Smooth muscle cell (in vitro differentiated cells): ENCODE measurements around the gene USP49. TPM values are rescaled to one million over a fixed set of nuclear protein-coding genes. Genes with fewer than 3 reads are reported as not detected.

Experiments
- DNase-seq: peaks from one replicate; lab custom pipeline; 2025; ENCODE audit not compliant: unreplicated experiment; lab: John Stamatoyannopoulos, UW
- H2AFZ ChIP-seq: fragments of 200-600 bp; sonication (generic); 2 replicates; pipeline ENCODE4 v1.6.0; 2016; ENCODE audit warnings: antibody characterized with exemption, low read depth, mild to moderate bottlenecking
- H3F3A ChIP-seq: fragments of 200-600 bp; sonication (generic); 2 replicates; pipeline ENCODE4 v1.6.0; 2017; ENCODE audit warnings: antibody characterized with exemption, low read depth
- H3K27ac ChIP-seq: fragments of 200-600 bp; sonication (generic); 2 replicates; pipeline ENCODE4 v1.5.1; 2016; ENCODE audit warnings: low read depth, mild to moderate bottlenecking
- H3K27me3 ChIP-seq: fragments of 200-600 bp; sonication (generic); 2 replicates; pipeline ENCODE4 v1.6.1; 2016; ENCODE audit warnings: low read depth, mild to moderate bottlenecking
- H3K36me3 ChIP-seq: fragments of 200-600 bp; sonication (generic); 2 replicates; pipeline ENCODE4 v1.5.1; 2016; ENCODE audit warnings: low read depth
- H3K4me1 ChIP-seq: fragments of 200-600 bp; sonication (generic); 2 replicates; pipeline ENCODE4 v1.5.1; 2016; ENCODE audit warnings: low read depth
- H3K4me2 ChIP-seq: fragments of 200-600 bp; sonication (generic); 2 replicates; pipeline ENCODE4 v1.6.0; 2016; ENCODE audit warnings: mild to moderate bottlenecking
- H3K4me3 ChIP-seq: fragments of 200-600 bp; sonication (generic); 2 replicates; pipeline ENCODE4 v1.5.1; 2016; ENCODE audit warnings: mild to moderate bottlenecking
- H3K79me2 ChIP-seq: fragments of 200-600 bp; sonication (generic); 2 replicates; pipeline ENCODE4 v1.6.0; 2016; ENCODE audit warnings: low read depth, mild to moderate bottlenecking
- H3K9ac ChIP-seq: fragments of 200-600 bp; sonication (generic); 2 replicates; pipeline ENCODE4 v1.6.0; 2016; ENCODE audit warnings: low read depth
- H3K9me3 ChIP-seq: fragments of 200-600 bp; sonication (generic); replicated peaks from 2 replicates; pipeline ENCODE4 v1.5.1; 2016; ENCODE audit warnings: low read depth
- H4K20me1 ChIP-seq: fragments of 200-600 bp; sonication (generic); 2 replicates; pipeline ENCODE4 v1.6.0; 2016; ENCODE audit warnings: low read depth
- CTCF ChIP-seq: fragments of 200-600 bp; sonication (generic); IDR thresholded peaks from 2 replicates; pipeline ENCODE4 v1.5.1; 2017; ENCODE audit warnings: borderline replicate concordance, mild to moderate bottlenecking, antibody characterized with exemption; ENCODE audit not compliant: insufficient read depth, poor library complexity, severe bottlenecking
- WGBS: methylation state at CpG from one replicate; pipeline ENCODE4 v1.1.7; 2016; ENCODE audit warnings: low lambda C conversion rate; 5-methylcytosine and 5-hydroxymethylcytosine counted together
- polyA plus RNA-seq: library from polyadenylated mRNA; unstranded; fragments of >200 nt; fragmentation: Nextera tagmentation; extraction: Ambion mirVana; gene quantifications from 2 replicates; pipeline ENCODE4 v1.2.1, GENCODE V29; 2016
- total RNA-seq: library from RNA; depleted of rRNA; stranded (reverse); fragments of >200 nt; gene quantifications from 2 replicates; pipeline ENCODE4 v1.2.3, GENCODE V29; 2014

The USP49 gene
- total and polyA plus RNA-seq, 2 experiments from 2014 or later, result 1.9 to 5.2 TPM

GRCh38 chr6:41798901-41799558, 96.1 kb downstream of the USP49 start:
- Histone ChIP-seq H3K27me3 (no peaks in the 10 kb centered on the region), H3K9me3 (no peaks in the 10 kb centered on the region), H3K79me2 (no peaks in the 10 kb centered on the region), H4K20me1 (no peaks in the 10 kb centered on the region), H3K4me2 (no peak overlapping the region), H3K27ac (no peak overlapping the region), H3K36me3 (no peaks in the 10 kb centered on the region), H3K9ac (no peak overlapping the region), H3F3A (no peaks in the 10 kb centered on the region), H3K4me3 (no peak overlapping the region), H3K4me1 (no peaks in the 10 kb centered on the region), H2AFZ (no peak overlapping the region)
- no peak for DNase-seq
- WGBS, result 92% methylated on average over 7 of the region's 7 CpGs
- no peak for TF ChIP-seq CTCF

DNA sequence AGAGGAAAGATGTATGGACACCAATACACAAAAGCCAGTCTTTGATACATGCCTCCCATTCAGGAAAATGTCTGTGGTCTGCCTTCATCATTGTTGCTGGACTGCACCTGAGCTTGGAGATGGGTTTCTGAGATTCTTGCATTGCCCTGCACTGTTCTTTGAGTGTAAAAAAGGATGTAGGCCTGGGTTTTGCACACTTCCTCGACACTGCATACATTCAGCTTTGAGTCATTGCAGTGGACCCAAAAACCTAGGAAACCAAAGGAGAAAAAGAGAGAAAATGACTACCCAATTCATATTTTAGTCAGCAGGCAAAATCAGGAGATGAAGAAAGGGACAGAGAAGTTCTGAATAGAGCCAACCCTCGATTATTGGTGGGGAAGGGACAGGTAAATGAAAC, 98.7 kb downstream of the USP49 start:
- Histone ChIP-seq H3K4me2 (no peak overlapping the region), H3K4me1 (no peaks in the 10 kb centered on the region), H2AFZ (no peak overlapping the region), H3K9ac (no peak overlapping the region), H3K79me2 (no peaks in the 10 kb centered on the region), H3K27me3 (no peaks in the 10 kb centered on the region), H3K9me3 (no peaks in the 10 kb centered on the region), H3K36me3 (no peaks in the 10 kb centered on the region), H3F3A (no peaks in the 10 kb centered on the region), H3K27ac (no peak overlapping the region), H3K4me3 (no peak overlapping the region), H4K20me1 (no peaks in the 10 kb centered on the region)
- no peak for TF ChIP-seq CTCF
- 96% methylated on average over 2 of the region's 2 CpGs for WGBS
- no peak for DNase-seq

DNA sequence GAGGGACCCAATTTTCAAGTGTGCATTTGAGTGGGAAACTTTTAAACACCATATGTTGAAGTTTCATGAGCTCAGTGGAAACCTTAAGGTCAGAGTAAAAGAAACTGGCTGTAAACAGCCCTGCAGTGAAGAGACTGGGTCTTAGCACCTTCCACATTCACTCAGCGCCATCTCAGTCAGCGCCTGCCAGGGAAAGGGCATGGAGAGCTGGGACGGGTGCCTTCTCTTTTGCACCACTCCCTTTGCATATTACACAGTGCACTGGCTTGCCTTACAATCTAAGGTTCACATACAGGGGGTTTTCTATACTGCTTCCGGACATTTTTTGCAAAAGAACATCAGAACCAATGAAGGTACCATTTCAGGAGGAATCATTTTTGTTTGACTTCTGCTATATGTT, 103.2 kb downstream of the USP49 start:
- 94% methylated on average over 4 of the region's 4 CpGs for whole genome bisulfite sequencing
- no peaks in the 10 kb centered on the region for H3K9me3 ChIP-seq
- no peak overlapping the region for H2AFZ ChIP-seq
- no peak for DNase-seq
- H3K4me1 ChIP-seq, result no peaks in the 10 kb centered on the region
- peaks cover 21% of the 10 kb centered on the region for H3F3A ChIP-seq
- no peak overlapping the region for H3K9ac ChIP-seq
- no peak overlapping the region for H3K27ac ChIP-seq
- H3K27me3 ChIP-seq, result no peaks in the 10 kb centered on the region
- peaks cover 16% of the 10 kb centered on the region for H3K79me2 ChIP-seq
- H3K4me3 ChIP-seq, result no peak overlapping the region
- peaks cover 5% of the 10 kb centered on the region for H3K36me3 ChIP-seq
- no peak overlapping the region for H3K4me2 ChIP-seq
- no peaks in the 10 kb centered on the region for H4K20me1 ChIP-seq
- TF ChIP-seq CTCF, result no peak

GRCh38 chr6:41791305-41791704, 103.9 kb downstream of the USP49 start:
- Histone ChIP-seq H4K20me1 (no peaks in the 10 kb centered on the region), H3K79me2 (peaks cover 16% of the 10 kb centered on the region), H3K27me3 (no peaks in the 10 kb centered on the region), H3K4me2 (no peak overlapping the region), H3K36me3 (peaks cover 5% of the 10 kb centered on the region), H3K27ac (no peak overlapping the region), H3K9me3 (no peaks in the 10 kb centered on the region), H2AFZ (no peak overlapping the region), H3F3A (peaks cover 21% of the 10 kb centered on the region), H3K4me3 (no peak overlapping the region), H3K9ac (no peak overlapping the region), H3K4me1 (no peaks in the 10 kb centered on the region)
- TF ChIP-seq CTCF, result no peak
- WGBS, result 84% methylated on average over 1 of the region's 1 CpG
- DNase-seq, result no peak
